Keratinocyte (primary cell): ENCODE measurements around the gene ATF3.

ENCODE experiments used
- CTCF ChIP-seq, 3 experiments: IDR thresholded peaks in 1 of 3; conservative IDR thresholded peaks in 1 of 3; optimal IDR thresholded peaks in 1 of 3; 2 replicates in 2 of 3; 3 replicates in 1 of 3; pipeline versions ENCODE3 to v1.5.1; 2011; ENCODE audit warnings: low read length in 3 of 3, mild to moderate bottlenecking in 3 of 3, moderate library complexity in 2 of 3, control low read depth in 1 of 3, inconsistent platforms in 1 of 3; ENCODE audit not compliant: insufficient read depth in 2 of 3; ENCODE audit errors: extremely low read depth in 1 of 3
- EZH2 ChIP-seq: IDR thresholded peaks from one replicate; pipeline ENCODE4 v1.6.1; 2012; ENCODE audit warnings: inconsistent platforms, mild to moderate bottlenecking, low read length, moderate library complexity

- TF ChIP-seq CTCF (optimal IDR thresholded peaks at IDR 0.05 in 1 of 3, IDR thresholded peaks at IDR 0.05 in 1 of 3, conservative IDR thresholded peaks at IDR 0.05 in 1 of 3; ENCODE audit: extremely low read depth in 1 of 3, insufficient read depth in 2 of 3, low read length in 3 of 3) (no peak), EZH2 (no peak)
Observed at GRCh38 chr1:212645546-212646543, 37.3 kb downstream of the ATF3 start.
